GM12878 (cell line): ENCODE results near the gene CDCA5. TPM values are rescaled to one million over a fixed set of nuclear protein-coding genes. Genes with fewer than 3 reads are reported as not detected.

Experiments used
- ATAC-seq: fragments of 200-7000 bp; cut with Tn5 transposase; 3 replicates; pipeline ENCODE4 v1.9.1; 2020; ENCODE audit warnings: mild to moderate bottlenecking, moderate library complexity
- BruUV-seq: library from RNA; stranded (reverse); fragments of 400-500 nt; replicated peaks from 2 replicates; lab custom pipeline; 2021; lab: Mats Ljungman, UMichigan
- CTCF ChIA-PET: fragments of 300-600 bp; sonication (Branson Sonifier 250); formaldehyde crosslinking; extraction: SDS; loops from one replicate; lab custom pipeline; 2021; ENCODE audit warnings: inconsistent platforms; lab: Yijun Ruan, JAX
- POLR2A ChIA-PET: fragments of 350-600 bp; formaldehyde crosslinking; extraction: SDS; loops from one replicate; lab custom pipeline; 2021; ENCODE audit warnings: inconsistent platforms; lab: Charles Lee
- RAD21 ChIA-PET: fragments of 300-600 bp; sonication (Branson Sonifier 250); formaldehyde crosslinking; loops from one replicate; lab custom pipeline; 2023; ENCODE audit warnings: antibody characterized with exemption; ENCODE audit not compliant: unreplicated experiment; lab: Charles Lee
- SMC1A ChIA-PET: fragments of 300-600 bp; sonication (Branson Sonifier 250); formaldehyde crosslinking; loops from one replicate; lab custom pipeline; 2023; ENCODE audit not compliant: unreplicated experiment, uncharacterized antibody; lab: Charles Lee
- DNase-seq: peaks from one replicate; pipeline ENCODE4 v3.0.0-alpha.2; 2011; ENCODE audit warnings: low read depth, low spot score
- FAIRE-seq: peaks from 3 replicates; lab custom pipeline; 2011; peaks lifted over from hg19 to GRCh38; lab: Jason Lieb, UNC
- H2AFZ ChIP-seq: 2 replicates; pipeline ENCODE4 v1.6.0; 2011; ENCODE audit warnings: low read depth, low read length, control low read depth; ENCODE audit not compliant: control insufficient read depth
- H3K27ac ChIP-seq: 2 replicates; pipeline ENCODE4 v1.5.1; 2011; ENCODE audit warnings: control low read depth; ENCODE audit not compliant: control insufficient read depth, insufficient read depth
- H3K27me3 ChIP-seq, 2 experiments: replicated peaks in 1 of 2; 2 replicates each; pipeline versions ENCODE4 v1.6.0 to v1.6.1; 2011; ENCODE audit warnings: low read length in 1 of 2; ENCODE audit not compliant: control insufficient read depth in 2 of 2, insufficient read depth in 2 of 2
- H3K36me3 ChIP-seq, 2 experiments: 2 replicates each; pipeline ENCODE4 v1.5.1; 2011; ENCODE audit warnings: low read length in 1 of 2; ENCODE audit not compliant: control insufficient read depth in 2 of 2, insufficient read depth in 2 of 2
- H3K4me1 ChIP-seq: 2 replicates; pipeline ENCODE4 v1.6.1; 2011; ENCODE audit warnings: mild to moderate bottlenecking, low read length, moderate library complexity, mixed read lengths; ENCODE audit not compliant: control insufficient read depth, insufficient read depth
- H3K4me2 ChIP-seq: 2 replicates; pipeline ENCODE4 v1.6.0; 2011; ENCODE audit warnings: control low read depth; ENCODE audit not compliant: control insufficient read depth, insufficient read depth
- H3K4me3 ChIP-seq: fragments of 200-600 bp; sonication (generic); 2 replicates; pipeline ENCODE4 v1.5.1; 2016
- H3K79me2 ChIP-seq: 2 replicates; pipeline ENCODE4 v1.6.0; 2011; ENCODE audit warnings: low read length; ENCODE audit not compliant: control insufficient read depth, insufficient read depth
- H3K9ac ChIP-seq: 2 replicates; pipeline ENCODE4 v1.8.0; 2011; ENCODE audit warnings: low read length, control low read depth, mixed read lengths; ENCODE audit not compliant: control insufficient read depth, insufficient read depth
- H3K9me3 ChIP-seq: replicated peaks from 3 replicates; pipeline ENCODE4 v1.5.1; 2011; ENCODE audit warnings: mild to moderate bottlenecking, low read length; ENCODE audit not compliant: control insufficient read depth, insufficient read depth
- H4K20me1 ChIP-seq: 2 replicates; pipeline ENCODE4 v1.6.0; 2011; ENCODE audit not compliant: control insufficient read depth, insufficient read depth
- BCL11A ChIP-seq: IDR thresholded peaks from 2 replicates; pipeline ENCODE4 v1.6.1; 2011; ENCODE audit warnings: low read depth, low read length
- CBFB ChIP-seq: IDR thresholded peaks from 2 replicates; pipeline ENCODE4 v1.6.1; 2016; ENCODE audit warnings: antibody characterized with exemption, low read depth
- EGR1 ChIP-seq, 2 experiments: IDR thresholded peaks; 1 replicate in 1 of 2; 2 replicates in 1 of 2; pipeline ENCODE4 v1.6.1; 2011 to 2012; ENCODE audit warnings: low read depth in 2 of 2, low read length in 2 of 2, borderline replicate concordance in 1 of 2, mild to moderate bottlenecking in 1 of 2, moderate library complexity in 1 of 2
- KAT2A ChIP-seq: conservative IDR thresholded peaks from 2 replicates; pipeline ENCODE4 v1.6.1; 2011; ENCODE audit warnings: low read depth, low read length; ENCODE audit not compliant: control insufficient read depth
- MAX ChIP-seq: IDR thresholded peaks from 2 replicates; pipeline ENCODE4 v1.6.1; 2012; ENCODE audit warnings: low read depth, low read length, improper control_type of control experiment
- NBN ChIP-seq: fragments of 450-650 bp; IDR thresholded peaks from 2 replicates; pipeline ENCODE4 v1.6.1; 2016
- NFXL1 ChIP-seq: fragments of 450-650 bp; IDR thresholded peaks from 2 replicates; pipeline ENCODE4 v1.6.1; 2017; ENCODE audit warnings: antibody characterized with exemption, mild to moderate bottlenecking, borderline replicate concordance
- POLR2A ChIP-seq: IDR thresholded peaks from 2 replicates; pipeline ENCODE4 v1.6.1; 2011; ENCODE audit warnings: low read depth, mild to moderate bottlenecking, low read length
- RUNX3 ChIP-seq: IDR thresholded peaks from 2 replicates; pipeline ENCODE4 v1.6.1; 2012; ENCODE audit warnings: low read length, inconsistent platforms
- SMC3 ChIP-seq: IDR thresholded peaks from 2 replicates; pipeline ENCODE4 v1.6.1; 2011; ENCODE audit warnings: low read length, improper control_type of control experiment, borderline replicate concordance
- ZNF207 ChIP-seq: fragments of 450-650 bp; IDR thresholded peaks from 2 replicates; pipeline ENCODE4 v1.6.1; 2014; ENCODE audit warnings: antibody characterized with exemption, mild to moderate bottlenecking, borderline replicate concordance
- ZNF622 ChIP-seq: fragments of 450-650 bp; IDR thresholded peaks from 2 replicates; pipeline ENCODE4 v1.6.1; 2017; ENCODE audit warnings: mild to moderate bottlenecking, inconsistent platforms
- ZZZ3 ChIP-seq: IDR thresholded peaks from 2 replicates; pipeline ENCODE4 v1.6.1; 2011; ENCODE audit warnings: low read depth; ENCODE audit not compliant: control insufficient read depth, insufficient read length
- WGBS: methylation state at CpG from one replicate; pipeline ENCODE4 v1.1.6; 2016; ENCODE audit warnings: low lambda C conversion rate; ENCODE audit not compliant: insufficient replicate concordance, insufficient coverage; ENCODE audit errors: missing lambda C conversion rate; 5-methylcytosine and 5-hydroxymethylcytosine counted together
- in situ Hi-C: fragments of 300-500 bp; cut with MboI; formaldehyde crosslinking; loops from 9 replicates; pipeline ENCODE4 v1.14.3; 2018; ENCODE audit warnings: mixed read lengths
- intact Hi-C: fragments of 100-400 bp; cut with micrococcal nuclease; formaldehyde crosslinking; loops from one replicate; pipeline ENCODE4 v1.14.2; 2022; ENCODE audit not compliant: unreplicated experiment
- polyA plus RNA-seq, 11 experiments: library from polyadenylated mRNA; depleted of rRNA in 4 of 11; unstranded in 6 of 11; stranded (reverse) in 5 of 11; fragments of >200 nt; fragmentation: Nextera tagmentation in 4 of 11; fragmentation: Illumina TruSeq in 1 of 11; extraction: Ambion mirVana in 4 of 11; extraction: Trizol in 1 of 11; gene quantifications; 1 replicate in 1 of 11; 2 replicates in 10 of 11; pipeline versions ENCODE4 v1.2.1 to v1.2.3, GENCODE V29; 2011 to 2016; ENCODE audit warnings: inconsistent platforms in 2 of 11, missing spikeins in 2 of 11, low read depth in 1 of 11
- total RNA-seq, 4 experiments: library from RNA; depleted of rRNA in 3 of 4; stranded (reverse); fragments of >200 nt in 3 of 4; fragmentation: Illumina TruSeq in 1 of 4; extraction: Trizol in 1 of 4; gene quantifications; 2 replicates each; pipeline versions ENCODE4 v1.2.1 to v1.2.3, GENCODE V29; 2013 to 2021
- TF ChIP-seq, protein P1 (sequence below): IDR thresholded peaks from 2 replicates; pipeline ENCODE4 v1.6.1; 2012; ENCODE audit warnings: mild to moderate bottlenecking, low read depth, low read length
- TF ChIP-seq, protein P2 (sequence below): IDR thresholded peaks from 2 replicates; pipeline ENCODE4 v1.6.1; 2011; ENCODE audit warnings: low read depth, mild to moderate bottlenecking, low read length, moderate library complexity, borderline replicate concordance; ENCODE audit errors: extremely low read depth

Gene CDCA5
- total and polyA plus RNA-seq, 10 of the 15 experiments (the other 5 are each of a cell fraction or from before 2014, with no cell fraction given), result 21.2 to 107 (median 64.9) TPM

GRCh38 chr11:65058419-65059054 is 25.3 kb downstream of the CDCA5 start, which contains the start of gene NAALADL1:
Gene NAALADL1 (minus strand): TSS chr11:65058553. CDS start chr11:65058521, 32 bp downstream.
- POLR2A ChIA-PET, result interaction anchor here (0.6 to 1.4 kb wide), 5 partner anchors 9 to 269 kb away, joined by 3 to 7 read pairs (median 3); partner anchors contain the start of gene SAC3D1
- 66% methylated on average over 8 of the region's 8 CpGs for WGBS

More at GRCh38 chr11:65058419-65059054, 25.3 kb downstream of the CDCA5 start, which contains the start of gene NAALADL1:
- no peak within 1 kb of the TSS for H3K4me3 ChIP-seq
- ChIA-PET RAD21 (no interaction called here), SMC1A (no interaction called here)
- FAIRE-seq (no peak), ATAC-seq (no peak)
- H3K27me3 ChIP-seq, result no peaks in the 10 kb centered on the region
- no peaks in the 10 kb centered on the region for H3K79me2 ChIP-seq
- no TSS peak for BruUV-seq
- no peaks in the 10 kb centered on the region for H3K36me3 ChIP-seq
- no peak within 1 kb of the TSS for H3K4me2 ChIP-seq
- H3K9me3 ChIP-seq, result no peaks in the 10 kb centered on the region
- H4K20me1 ChIP-seq, result no peaks in the 10 kb centered on the region
- no peak for TF ChIP-seq POLR2A
- TF ChIP-seq NBN, result no peak
- TF ChIP-seq, protein P1, sequence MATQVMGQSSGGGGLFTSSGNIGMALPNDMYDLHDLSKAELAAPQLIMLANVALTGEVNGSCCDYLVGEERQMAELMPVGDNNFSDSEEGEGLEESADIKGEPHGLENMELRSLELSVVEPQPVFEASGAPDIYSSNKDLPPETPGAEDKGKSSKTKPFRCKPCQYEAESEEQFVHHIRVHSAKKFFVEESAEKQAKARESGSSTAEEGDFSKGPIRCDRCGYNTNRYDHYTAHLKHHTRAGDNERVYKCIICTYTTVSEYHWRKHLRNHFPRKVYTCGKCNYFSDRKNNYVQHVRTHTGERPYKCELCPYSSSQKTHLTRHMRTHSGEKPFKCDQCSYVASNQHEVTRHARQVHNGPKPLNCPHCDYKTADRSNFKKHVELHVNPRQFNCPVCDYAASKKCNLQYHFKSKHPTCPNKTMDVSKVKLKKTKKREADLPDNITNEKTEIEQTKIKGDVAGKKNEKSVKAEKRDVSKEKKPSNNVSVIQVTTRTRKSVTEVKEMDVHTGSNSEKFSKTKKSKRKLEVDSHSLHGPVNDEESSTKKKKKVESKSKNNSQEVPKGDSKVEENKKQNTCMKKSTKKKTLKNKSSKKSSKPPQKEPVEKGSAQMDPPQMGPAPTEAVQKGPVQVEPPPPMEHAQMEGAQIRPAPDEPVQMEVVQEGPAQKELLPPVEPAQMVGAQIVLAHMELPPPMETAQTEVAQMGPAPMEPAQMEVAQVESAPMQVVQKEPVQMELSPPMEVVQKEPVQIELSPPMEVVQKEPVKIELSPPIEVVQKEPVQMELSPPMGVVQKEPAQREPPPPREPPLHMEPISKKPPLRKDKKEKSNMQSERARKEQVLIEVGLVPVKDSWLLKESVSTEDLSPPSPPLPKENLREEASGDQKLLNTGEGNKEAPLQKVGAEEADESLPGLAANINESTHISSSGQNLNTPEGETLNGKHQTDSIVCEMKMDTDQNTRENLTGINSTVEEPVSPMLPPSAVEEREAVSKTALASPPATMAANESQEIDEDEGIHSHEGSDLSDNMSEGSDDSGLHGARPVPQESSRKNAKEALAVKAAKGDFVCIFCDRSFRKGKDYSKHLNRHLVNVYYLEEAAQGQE, result no peak
- TF ChIP-seq NFXL1, result no peak
- TF ChIP-seq BCL11A, result no peak
- TF ChIP-seq ZNF622, result no peak
- no peak for TF ChIP-seq SMC3
- TF ChIP-seq RUNX3, result no peak
- no peak for TF ChIP-seq ZZZ3
- no peak for TF ChIP-seq CBFB
- no peak for TF ChIP-seq EGR1 (IDR thresholded peaks at IDR 0.05; ENCODE audit: borderline replicate concordance in 1 of 2, low read depth in 2 of 2, low read length in 2 of 2)
- no peak for TF ChIP-seq ZNF207
- TF ChIP-seq, protein P2, sequence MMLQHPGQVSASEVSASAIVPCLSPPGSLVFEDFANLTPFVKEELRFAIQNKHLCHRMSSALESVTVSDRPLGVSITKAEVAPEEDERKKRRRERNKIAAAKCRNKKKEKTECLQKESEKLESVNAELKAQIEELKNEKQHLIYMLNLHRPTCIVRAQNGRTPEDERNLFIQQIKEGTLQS, result no peak
- TF ChIP-seq MAX, result no peak
- TF ChIP-seq KAT2A, result no peak
- TF ChIP-seq, all 136 proteins: peak for 0
- intact Hi-C loops (no loop called here), in situ Hi-C loops (no loop called here)
- no peak within 1 kb of the TSS for H2AFZ ChIP-seq
- no peak within 1 kb of the TSS for H3K27ac ChIP-seq
- H3K9ac ChIP-seq, result no peak within 1 kb of the TSS
- CTCF ChIA-PET, result interaction anchor here (1.1 kb wide), 2 partner anchors 59 to 211 kb away, joined by 3 read pairs; partner anchors contain the start of gene ZNHIT2
- no peak for DNase-seq
- H3K4me1 ChIP-seq, result peaks cover 41% of the 10 kb centered on the region
